ENCODE results near the gene ETV3. TPM values are rescaled to one million over a fixed set of nuclear protein-coding genes. Genes with fewer than 3 reads are reported as not detected.

Gene ETV3
- total and polyA plus RNA-seq, 3 donors from 2014 or later, result 22.2 to 29.1 (median 28.0) TPM

GRCh38 chr1:157112186-157112867 is 25.9 kb downstream of the ETV3 start:
- TF ChIP-seq CTCF (IDR thresholded peaks at IDR 0.05), result no peak
- no peak for TF ChIP-seq POLR2A (IDR thresholded peaks at IDR 0.05)
- no peaks in the 10 kb centered on the region for H3K9me3 ChIP-seq
- DNase-seq, result no peak
- H3K4me1 ChIP-seq, result no peaks in the 10 kb centered on the region
- intact Hi-C loops (cut with DNase I; ENCODE audit: low total_unique reads), result no loop called here
- H3K27ac ChIP-seq, result no peak overlapping the region
- WGBS, 2 donors, result 57 to 61% methylated on average over 6 to 8 of the region's 8 CpGs
- H3K4me3 ChIP-seq, result no peak overlapping the region
- no peaks in the 10 kb centered on the region for H3K27me3 ChIP-seq
- H3K36me3 ChIP-seq (ENCODE audit: low read depth, missing control alignments), result no peaks in the 10 kb centered on the region

- Histone ChIP-seq H3K36me3 (ENCODE audit: low read depth, missing control alignments) (no peaks in the 10 kb centered on the region), H3K9me3 (no peaks in the 10 kb centered on the region), H3K4me3 (no peak overlapping the region), H3K27ac (no peak overlapping the region), H3K4me1 (no peaks in the 10 kb centered on the region), H3K27me3 (no peaks in the 10 kb centered on the region)
- no peak for TF ChIP-seq POLR2A (IDR thresholded peaks at IDR 0.05)
- TF ChIP-seq CTCF (IDR thresholded peaks at IDR 0.05), result no peak
- DNase-seq, result no peak
- 58 to 59% methylated on average over 18 to 19 of the region's 19 CpGs for WGBS, 2 donors
- intact Hi-C loops (cut with DNase I; ENCODE audit: low total_unique reads), result no loop called here
These were observed 26.6 kb downstream of the ETV3 start for GRCh38 chr1:157111396-157112165.

GRCh38 chr1:157110686-157111085 is 27.5 kb downstream of the ETV3 start:
- 86 to 94% methylated on average over 3 of the region's 3 CpGs for WGBS, 2 donors
- H3K9me3 ChIP-seq, result no peaks in the 10 kb centered on the region
- H3K4me3 ChIP-seq, result no peak overlapping the region
- no peaks in the 10 kb centered on the region for H3K4me1 ChIP-seq
- DNase-seq, result no peak
- H3K27me3 ChIP-seq, result no peaks in the 10 kb centered on the region
- no peak for TF ChIP-seq POLR2A (IDR thresholded peaks at IDR 0.05)
- no peak for TF ChIP-seq CTCF (IDR thresholded peaks at IDR 0.05)
- intact Hi-C loops (cut with DNase I; ENCODE audit: low total_unique reads), result no loop called here
- no peak overlapping the region for H3K27ac ChIP-seq
- no peaks in the 10 kb centered on the region for H3K36me3 ChIP-seq (ENCODE audit: low read depth, missing control alignments)

GRCh38 chr1:157110003-157110402 is 28.2 kb downstream of the ETV3 start:
- no peak for TF ChIP-seq POLR2A (IDR thresholded peaks at IDR 0.05)
- no peak for TF ChIP-seq CTCF (IDR thresholded peaks at IDR 0.05)
- H3K4me3 ChIP-seq, result no peak overlapping the region
- 83 to 84% methylated on average over 6 of the region's 6 CpGs for WGBS, 2 donors
- intact Hi-C loops (cut with DNase I; ENCODE audit: low total_unique reads), result no loop called here
- DNase-seq, result no peak
- H3K9me3 ChIP-seq, result no peaks in the 10 kb centered on the region
- no peak overlapping the region for H3K27ac ChIP-seq
- H3K4me1 ChIP-seq, result no peaks in the 10 kb centered on the region
- no peaks in the 10 kb centered on the region for H3K36me3 ChIP-seq (ENCODE audit: low read depth, missing control alignments)
- no peaks in the 10 kb centered on the region for H3K27me3 ChIP-seq
